Cerebellar nuclear complex (tissue), 1 donor: ENCODE data around the gene OR10X1.

Experiments used
- DNase-seq, 2 experiments: peaks; one replicate each; lab custom pipeline; 2025; lab: John Stamatoyannopoulos, UW

OR10X1 gene

GRCh38 chr1:158579733-158580132 lies at the start of gene OR10X1:
TSS of gene OR10X1 (minus strand) at chr1:158579899. CDS start at chr1:158579899, 0 bp downstream.
- DNase-seq, result no peak

GRCh38 chr1:158613764-158614163 lies 34.1 kb upstream of the OR10X1 start:
- DNase-seq, result no peak

GRCh38 chr1:158611916-158612315 lies 32.2 kb upstream of the OR10X1 start:
- no peak for DNase-seq

DNA sequence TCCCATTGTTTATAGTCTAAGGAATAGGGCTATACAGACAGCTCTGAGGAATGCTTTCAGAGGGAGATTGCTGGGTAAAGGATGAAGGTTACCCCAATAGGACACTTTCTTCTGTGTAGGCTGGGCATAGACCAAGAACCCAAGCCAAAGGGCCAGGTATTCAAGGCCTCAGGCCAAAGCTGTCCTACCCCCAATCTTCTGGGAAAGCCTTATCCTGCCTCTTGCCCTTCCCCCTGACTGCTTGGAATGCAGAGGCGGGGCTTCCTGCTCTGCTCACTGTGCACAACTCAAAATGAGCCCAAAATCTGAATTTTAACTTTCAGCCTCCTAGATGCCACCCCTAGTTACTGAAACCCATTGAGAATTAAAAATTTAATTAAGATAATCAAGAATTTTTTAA lies 27.6 kb upstream of the OR10X1 start:
- no peak for DNase-seq

- no peak for DNase-seq
Observed at GRCh38 chr1:158604968-158605367, 25.3 kb upstream of the OR10X1 start, which contains the start of gene OR10Z1. TSS of gene OR10Z1 (plus strand) at chr1:158605268. CDS start at chr1:158606439, 1,171 bp downstream.

GRCh38 chr1:158600735-158601134 lies 21.0 kb upstream of the OR10X1 start:
- DNase-seq, result no peak

- no peak for DNase-seq
Observed at GRCh38 chr1:158586942-158587341, 7.2 kb upstream of the OR10X1 start.

GRCh38 chr1:158583962-158584361 lies 4.3 kb upstream of the OR10X1 start:
- DNase-seq, result no peak

GRCh38 chr1:158577561-158577960 lies 2.1 kb downstream of the OR10X1 start:
- DNase-seq, result no peak

- DNase-seq, result no peak
Observed at GRCh38 chr1:158572226-158572625, 7.5 kb downstream of the OR10X1 start.

GRCh38 chr1:158570480-158570879 lies 9.2 kb downstream of the OR10X1 start, which contains the start of gene OR6P1:
TSS of gene OR6P1 (minus strand) at chr1:158570580. CDS start at chr1:158563604, 6,976 bp downstream.
- no peak for DNase-seq

DNA sequence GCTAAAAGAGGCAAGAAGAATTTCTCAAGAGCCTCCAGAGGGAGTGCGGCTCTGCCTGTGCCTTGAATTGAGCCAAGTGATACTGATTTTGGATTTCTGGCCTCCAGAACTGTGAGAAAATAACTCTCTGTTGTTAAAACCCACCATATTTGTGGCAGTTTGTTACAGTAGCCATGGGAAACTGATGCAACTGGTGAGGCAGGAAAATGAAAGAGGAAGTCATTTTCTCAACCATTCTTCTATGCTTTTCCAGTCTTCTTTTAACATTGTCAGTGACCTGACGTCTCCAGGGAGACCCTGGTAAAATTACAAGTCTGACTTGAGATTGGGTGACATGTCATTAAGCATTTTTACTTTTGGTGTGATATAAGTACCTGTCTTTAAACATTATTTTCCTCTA lies 15.1 kb downstream of the OR10X1 start:
- no peak for DNase-seq

GRCh38 chr1:158563853-158564252 lies 15.8 kb downstream of the OR10X1 start:
- DNase-seq, result no peak

- DNase-seq, result no peak
Observed at GRCh38 chr1:158559696-158560095, 20.0 kb downstream of the OR10X1 start.

GRCh38 chr1:158554352-158554751 lies 25.3 kb downstream of the OR10X1 start, which contains the start of gene OR6Y1:
TSS of gene OR6Y1 (minus strand) at chr1:158554405. CDS start at chr1:158548105, 6,300 bp downstream.
- DNase-seq, result no peak

DNA sequence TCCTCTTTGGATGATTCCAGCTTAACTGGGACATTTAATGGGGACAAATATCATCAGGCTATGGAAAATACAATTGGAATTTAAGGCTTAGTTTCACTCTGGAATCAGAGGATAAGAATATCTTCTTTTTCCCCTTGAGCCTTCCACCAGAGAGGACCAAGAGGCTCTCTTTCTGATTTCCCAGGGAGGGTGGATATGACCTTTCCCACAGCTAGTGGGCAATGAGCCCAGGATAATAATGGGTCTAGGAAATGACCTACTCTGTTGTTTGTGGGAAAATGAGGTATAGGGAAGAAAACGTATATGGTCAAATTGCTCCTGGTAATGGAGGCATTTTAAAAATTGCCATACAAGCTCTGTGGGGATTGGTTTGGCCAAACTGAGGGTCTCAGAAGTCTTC lies 27.4 kb downstream of the OR10X1 start:
- no peak for DNase-seq

DNA sequence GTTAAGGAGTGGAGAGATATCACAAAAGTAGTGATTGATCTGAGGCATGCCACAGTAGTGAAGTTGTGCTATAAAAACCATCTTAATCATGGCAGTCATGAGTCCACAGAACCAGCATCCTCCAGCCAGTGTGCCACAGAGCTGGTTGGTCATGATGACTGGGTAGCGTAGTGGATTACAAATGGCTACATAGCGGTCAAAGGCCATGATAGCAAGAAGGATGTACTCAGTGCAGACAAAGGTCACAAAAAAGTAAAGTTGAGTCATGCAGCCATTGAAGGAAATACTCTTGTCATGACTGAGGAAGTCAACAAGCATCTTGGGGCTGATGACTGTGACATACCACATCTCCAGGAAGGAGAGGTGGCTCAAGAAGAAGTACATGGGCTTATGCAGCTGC lies 32.2 kb downstream of the OR10X1 start:
- DNase-seq, result no peak

DNA sequence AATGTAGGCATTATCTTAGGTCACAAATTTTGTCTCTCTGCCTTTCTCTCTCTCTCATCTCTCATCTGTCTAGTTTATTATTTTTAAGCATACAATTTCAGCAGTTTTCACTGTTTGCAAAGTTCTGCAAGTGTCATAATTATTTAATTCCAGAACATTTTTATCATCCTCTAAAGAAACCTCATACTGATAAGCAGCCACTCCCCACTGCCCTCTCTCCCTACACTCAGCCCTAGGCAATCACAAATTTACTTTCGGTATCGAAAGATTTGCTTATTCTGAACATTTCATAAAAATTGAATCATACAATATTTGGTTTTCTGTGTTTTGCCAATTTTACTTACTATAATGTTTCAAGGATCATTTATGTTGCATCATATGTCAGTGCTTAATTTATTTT lies 42.1 kb downstream of the OR10X1 start:
- DNase-seq, result no peak

DNA sequence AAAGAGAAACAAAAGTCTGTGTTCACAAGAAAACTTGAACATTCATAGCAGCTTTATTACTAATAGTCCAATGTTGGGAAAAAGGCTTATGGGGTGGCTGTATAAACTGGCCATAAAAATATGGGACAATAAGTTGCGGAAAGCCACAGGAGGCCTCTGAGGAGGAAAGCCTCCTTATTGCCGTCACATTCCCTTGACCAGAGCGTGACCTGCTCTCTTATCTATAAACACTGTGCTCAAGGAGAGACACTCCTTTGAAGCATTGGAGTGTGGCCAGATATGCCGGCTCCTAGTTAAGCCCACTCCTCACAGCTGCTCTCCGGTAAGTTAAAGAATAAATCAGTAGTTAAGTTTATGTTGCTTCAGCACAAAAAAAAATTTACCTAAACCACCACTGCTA lies 45.2 kb downstream of the OR10X1 start:
- no peak for DNase-seq
